HG02973 (cell line): Measurements from ENCODE around the gene TMUB1.
"Not testable (repeated sequence)": the region's sequence is repeated elsewhere in the genome, so short reads cannot be mapped to it uniquely, and the experiment has no call there.

Source experiments
- ATAC-seq: cut with Tn5 transposase; IDR thresholded peaks from one replicate; pipeline ENCODE4 v1.9.1; 2021; ENCODE audit warnings: moderate library complexity; ENCODE audit not compliant: unreplicated experiment

The TMUB1 gene

GRCh38 chr7:151057506-151057988, 25.7 kb downstream of the TMUB1 start, which contains the start of gene CDK5:
CDK5 (minus strand) TSS chr7:151057897; CDS start chr7:151057848, 49 bp downstream.
- peak; percentile 8 for ATAC-seq

- ATAC-seq = no peak
Measured at GRCh38 chr7:151056666-151057505, 26.4 kb downstream of the TMUB1 start.

GRCh38 chr7:151056283-151056665, 27.0 kb downstream of the TMUB1 start:
- ATAC-seq = no peak

- ATAC-seq = no peak
Measured at GRCh38 chr7:151053751-151054150, 29.5 kb downstream of the TMUB1 start.

GRCh38 chr7:151053096-151053495, 30.2 kb downstream of the TMUB1 start:
- ATAC-seq = no peak

- no peak for ATAC-seq
Measured at GRCh38 chr7:151051108-151051507, 32.2 kb downstream of the TMUB1 start.

- no peak for ATAC-seq
Measured at GRCh38 chr7:151048911-151049463, 34.3 kb downstream of the TMUB1 start.

- ATAC-seq = no peak
Measured at GRCh38 chr7:151047976-151048815, 35.1 kb downstream of the TMUB1 start, which contains the start of gene ASIC3. ASIC3 (plus strand) TSS chr7:151048531; CDS start chr7:151048886, 355 bp downstream.

GRCh38 chr7:151046603-151047573, 36.4 kb downstream of the TMUB1 start:
- no peak for ATAC-seq

GRCh38 chr7:151045967-151046366, 37.3 kb downstream of the TMUB1 start:
- no peak for ATAC-seq

GRCh38 chr7:151045262-151045661, 38.0 kb downstream of the TMUB1 start:
- ATAC-seq = no peak

- no peak for ATAC-seq
Measured at GRCh38 chr7:151043959-151044358, 39.3 kb downstream of the TMUB1 start.

- ATAC-seq = not testable (repeated sequence)
Measured at GRCh38 chr7:151043449-151043848, 39.8 kb downstream of the TMUB1 start.

GRCh38 chr7:151040616-151041375, 42.5 kb downstream of the TMUB1 start:
- no peak for ATAC-seq

GRCh38 chr7:151039850-151040548, 43.3 kb downstream of the TMUB1 start:
- no peak for ATAC-seq

- ATAC-seq = no peak
Measured at GRCh38 chr7:151038951-151039849, 44.1 kb downstream of the TMUB1 start.

- ATAC-seq = no peak
Measured at GRCh38 chr7:151035902-151036301, 47.4 kb downstream of the TMUB1 start.
